T-cell (primary cell): ENCODE measurements around the gene ZNF423. TPM values are rescaled to one million over a fixed set of nuclear protein-coding genes. Genes with fewer than 3 reads are reported as not detected.

ENCODE experiments used
- ATAC-seq, 4 experiments: fragments of 200-7000 bp in 3 of 4; fragments of 150-1000 bp in 1 of 4; cut with Tn5 transposase; replicated peaks in 1 of 4; 1 replicate in 3 of 4; 2 replicates in 1 of 4; pipeline ENCODE4 v1.10.0; 2021; ENCODE audit warnings: moderate library complexity in 3 of 4, mild to moderate bottlenecking in 2 of 4, moderate number of reproducible peaks in 1 of 4
- CTCF ChIA-PET, 2 donors: fragments of 300-600 bp; sonication (Branson Sonifier 250); formaldehyde crosslinking; loops; one replicate each; lab custom pipeline; 2022; ENCODE audit warnings: antibody characterized with exemption in 2 of 2; lab: Charles Lee
- POLR2A ChIA-PET, 2 donors: fragments of 300-600 bp; sonication (Branson Sonifier 250); formaldehyde crosslinking; loops; one replicate each; lab custom pipeline; 2022; ENCODE audit warnings: antibody characterized with exemption in 2 of 2; lab: Charles Lee
- DNase-seq, 35 experiments: peaks; one replicate each; pipeline versions ENCODE4 v3.0.0 to v3.0.0-alpha.2; 2013 to 2023
- H3K27ac ChIP-seq: one replicate; pipeline ENCODE4 v1.5.1; 2013; ENCODE audit warnings: low read length
- H3K27me3 ChIP-seq, 2 experiments: replicated peaks in 1 of 2; 1 replicate in 1 of 2; 2 replicates in 1 of 2; pipeline versions ENCODE4 v1.6.1 to v1.7.0; 2013; ENCODE audit warnings: low read length in 1 of 2, mixed read lengths in 1 of 2; ENCODE audit not compliant: control insufficient read depth in 2 of 2, insufficient read depth in 2 of 2; ENCODE audit errors: extremely low read depth in 1 of 2
- H3K36me3 ChIP-seq, 2 donors: 1 replicate in 1 of 2; 2 replicates in 1 of 2; pipeline versions ENCODE4 v1.6.1 to v1.7.0; 2013; ENCODE audit warnings: low read length in 1 of 2; ENCODE audit not compliant: control insufficient read depth in 2 of 2, insufficient read depth in 1 of 2; ENCODE audit errors: extremely low read depth in 1 of 2
- H3K4me1 ChIP-seq, 2 experiments: 1 replicate in 1 of 2; 2 replicates in 1 of 2; pipeline versions ENCODE4 v1.6.1 to v1.7.0; 2013; ENCODE audit warnings: low read length in 2 of 2, mixed read lengths in 1 of 2; ENCODE audit not compliant: insufficient read depth in 2 of 2, control insufficient read depth in 1 of 2; ENCODE audit errors: extremely low read depth in 1 of 2
- H3K4me3 ChIP-seq, 2 donors: 1 replicate in 1 of 2; 2 replicates in 1 of 2; pipeline versions ENCODE4 v1.5.1 to v1.7.0; 2013; ENCODE audit warnings: mild to moderate bottlenecking in 2 of 2, low read length in 1 of 2, moderate library complexity in 1 of 2; ENCODE audit not compliant: control insufficient read depth in 1 of 2; ENCODE audit errors: extremely low read depth in 1 of 2
- H3K9me3 ChIP-seq: 2 replicates; pipeline ENCODE4 v1.7.0; 2013
- H3K27ac Mint-ChIP-seq, 2 donors: one replicate each; pipeline ENCODE4 v1.8.0; 2020 to 2021; ENCODE audit warnings: mild to moderate bottlenecking in 2 of 2, mixed read lengths in 2 of 2
- H3K27me3 Mint-ChIP-seq, 2 donors: one replicate each; pipeline ENCODE4 v1.8.0; 2021 to 2022; ENCODE audit warnings: mixed read lengths in 2 of 2
- H3K36me3 Mint-ChIP-seq: one replicate; pipeline ENCODE4 v1.8.0; 2021; ENCODE audit warnings: mixed read lengths
- H3K4me1 Mint-ChIP-seq, 3 donors: one replicate each; pipeline ENCODE4 v1.8.0; 2020 to 2022; ENCODE audit warnings: mixed read lengths in 3 of 3, mild to moderate bottlenecking in 1 of 3
- H3K4me3 Mint-ChIP-seq, 3 donors: one replicate each; pipeline ENCODE4 v1.8.0; 2020 to 2022; ENCODE audit warnings: mild to moderate bottlenecking in 3 of 3, mixed read lengths in 3 of 3, moderate library complexity in 3 of 3
- H3K9me3 Mint-ChIP-seq, 3 donors: one replicate each; pipeline ENCODE4 v1.8.0; 2020 to 2022; ENCODE audit warnings: mixed read lengths in 3 of 3
- WGBS: methylation state at CpG from one replicate; pipeline ENCODE4 v1.1.5; 2013; ENCODE audit warnings: missing lambda C conversion rate; ENCODE audit not compliant: insufficient coverage; 5-methylcytosine and 5-hydroxymethylcytosine counted together
- total RNA-seq, 35 experiments: library from RNA in 6 of 35; stranded (reverse) in 6 of 35; fragments of 120-200 nt in 1 of 35; gene quantifications; one replicate each; pipeline versions ENCODE4 v1.2.1 to v1.2.4 and lab custom pipeline; 2013 to 2026

ZNF423 gene
- total RNA-seq, 5 donors from 2014 or later (not counting 1 experiment from before 2014, with no cell fraction given), result 0.07 to 0.12 TPM; not detected in 3

GRCh38 chr16:49767998-49768397, 87.9 kb downstream of the ZNF423 start:
- Histone ChIP-seq H3K4me3 (no peak overlapping the region), H3K27me3 (peaks cover 0 to 2% of the 10 kb centered on the region in 2 experiments), H3K4me1 (no peaks in the 10 kb centered on the region), H3K36me3 (no peaks in the 10 kb centered on the region), H3K27ac (no peak overlapping the region), H3K9me3 (no peaks in the 10 kb centered on the region)
- DNase-seq, result no peak
- POLR2A ChIA-PET, result no interaction called here
- ATAC-seq, result no peak
- Mint-ChIP-seq H3K4me3 (no peak overlapping the region), H3K4me1 (no peaks in the 10 kb centered on the region), H3K27ac (no peak overlapping the region), H3K9me3 (no peaks in the 10 kb centered on the region), H3K27me3 (no peaks in the 10 kb centered on the region), H3K36me3 (no peaks in the 10 kb centered on the region)
- CTCF ChIA-PET, result no interaction called here
- 92% methylated on average over 22 of the region's 23 CpGs for WGBS

DNA sequence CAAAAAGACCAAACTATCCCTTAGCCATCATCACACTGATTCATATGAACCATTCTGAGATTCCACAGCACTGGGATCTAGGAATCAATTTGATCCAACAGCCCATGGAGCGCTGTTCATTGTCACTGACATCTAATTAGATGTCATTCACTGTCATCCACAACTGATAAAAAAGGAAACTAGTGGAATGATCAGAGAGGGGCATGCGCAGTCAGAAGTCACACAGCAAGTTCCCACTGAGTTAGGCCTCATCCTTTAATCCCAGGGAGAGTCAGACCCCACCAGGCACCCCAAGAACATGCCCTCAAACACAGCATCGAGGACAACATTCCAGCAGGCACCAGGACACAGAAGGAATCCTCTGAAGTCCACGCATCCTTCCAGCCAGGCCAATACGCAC, 88.5 kb downstream of the ZNF423 start:
- POLR2A ChIA-PET, result no interaction called here
- DNase-seq (no peak), ATAC-seq (no peak)
- no peak overlapping the region for H3K27ac Mint-ChIP-seq
- no peaks in the 10 kb centered on the region for H3K36me3 ChIP-seq
- H3K27ac ChIP-seq, result no peak overlapping the region
- no peaks in the 10 kb centered on the region for H3K4me1 Mint-ChIP-seq
- no peaks in the 10 kb centered on the region for H3K9me3 ChIP-seq
- WGBS, result 83% methylated on average over 1 of the region's 5 CpGs
- peaks cover 0 to 2% of the 10 kb centered on the region in 2 experiments for H3K27me3 ChIP-seq
- H3K36me3 Mint-ChIP-seq, result no peaks in the 10 kb centered on the region
- no peaks in the 10 kb centered on the region for H3K4me1 ChIP-seq
- H3K9me3 Mint-ChIP-seq, result no peaks in the 10 kb centered on the region
- no peak overlapping the region for H3K4me3 ChIP-seq
- H3K4me3 Mint-ChIP-seq, result no peak overlapping the region
- no peaks in the 10 kb centered on the region for H3K27me3 Mint-ChIP-seq
- CTCF ChIA-PET, result no interaction called here

GRCh38 chr16:49766225-49766624, 89.7 kb downstream of the ZNF423 start:
- WGBS, result 55% methylated on average over 2 of the region's 6 CpGs
- Histone ChIP-seq H3K27ac (no peak overlapping the region), H3K36me3 (no peaks in the 10 kb centered on the region), H3K27me3 (peaks cover 0 to 2% of the 10 kb centered on the region in 2 experiments), H3K4me1 (no peaks in the 10 kb centered on the region), H3K9me3 (no peaks in the 10 kb centered on the region), H3K4me3 (no peak overlapping the region)
- no peak for DNase-seq
- Mint-ChIP-seq H3K36me3 (no peaks in the 10 kb centered on the region), H3K9me3 (no peaks in the 10 kb centered on the region), H3K27ac (no peak overlapping the region), H3K4me1 (no peaks in the 10 kb centered on the region), H3K27me3 (no peaks in the 10 kb centered on the region), H3K4me3 (no peak overlapping the region)
- ChIA-PET CTCF (no interaction called here), POLR2A (no interaction called here)
- ATAC-seq, result no peak

DNA sequence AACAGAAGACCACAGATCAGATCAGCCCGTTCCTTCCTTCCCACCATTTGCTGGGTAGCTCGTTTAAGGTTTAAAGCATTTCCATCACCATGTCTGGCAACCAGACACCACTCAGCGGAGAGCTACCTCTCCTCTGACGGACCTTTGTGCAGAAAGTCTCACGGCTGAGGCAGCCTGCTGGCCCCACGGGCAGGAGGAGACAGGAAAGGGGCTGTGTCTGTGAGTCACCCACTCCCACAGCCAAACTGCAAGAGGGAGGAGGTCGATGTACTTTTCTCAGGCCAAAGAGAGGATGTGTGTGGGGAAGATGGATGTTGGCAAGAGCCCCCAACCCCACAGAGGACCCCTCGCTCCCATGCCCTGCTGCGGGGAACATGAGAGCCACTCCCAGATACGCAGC, 92.1 kb downstream of the ZNF423 start:
- ChIA-PET CTCF (no interaction called here), POLR2A (no interaction called here)
- DNase-seq, result no peak
- Mint-ChIP-seq H3K4me1 (no peaks in the 10 kb centered on the region), H3K27ac (no peak overlapping the region), H3K4me3 (no peak overlapping the region), H3K36me3 (no peaks in the 10 kb centered on the region), H3K27me3 (no peaks in the 10 kb centered on the region), H3K9me3 (no peaks in the 10 kb centered on the region)
- no peaks in the 10 kb centered on the region for H3K36me3 ChIP-seq
- H3K4me1 ChIP-seq, result no peaks in the 10 kb centered on the region
- WGBS, result 84% methylated on average over 3 of the region's 10 CpGs
- no peak overlapping the region for H3K27ac ChIP-seq
- no peak for ATAC-seq
- no peaks in the 10 kb centered on the region for H3K27me3 ChIP-seq
- no peak overlapping the region for H3K4me3 ChIP-seq
- H3K9me3 ChIP-seq, result no peaks in the 10 kb centered on the region

- Histone ChIP-seq H3K27ac (no peak overlapping the region), H3K9me3 (no peaks in the 10 kb centered on the region), H3K27me3 (peaks cover 0 to 19% of the 10 kb centered on the region in 2 experiments), H3K4me1 (no peaks in the 10 kb centered on the region), H3K4me3 (no peak overlapping the region), H3K36me3 (no peaks in the 10 kb centered on the region)
- no peaks in the 10 kb centered on the region for H3K36me3 Mint-ChIP-seq
- no peak for DNase-seq
- no peak overlapping the region for H3K27ac Mint-ChIP-seq
- no peak overlapping the region for H3K4me3 Mint-ChIP-seq
- no peaks in the 10 kb centered on the region for H3K9me3 Mint-ChIP-seq
- CTCF ChIA-PET, result no interaction called here
- no peaks in the 10 kb centered on the region for H3K4me1 Mint-ChIP-seq
- 79% methylated on average over 7 of the region's 7 CpGs for WGBS
- POLR2A ChIA-PET, result no interaction called here
- ATAC-seq, result no peak
- peaks cover 10 to 14% of the 10 kb centered on the region in 2 donors for H3K27me3 Mint-ChIP-seq
Measured at GRCh38 chr16:49760815-49761214, 95.1 kb downstream of the ZNF423 start.

DNA sequence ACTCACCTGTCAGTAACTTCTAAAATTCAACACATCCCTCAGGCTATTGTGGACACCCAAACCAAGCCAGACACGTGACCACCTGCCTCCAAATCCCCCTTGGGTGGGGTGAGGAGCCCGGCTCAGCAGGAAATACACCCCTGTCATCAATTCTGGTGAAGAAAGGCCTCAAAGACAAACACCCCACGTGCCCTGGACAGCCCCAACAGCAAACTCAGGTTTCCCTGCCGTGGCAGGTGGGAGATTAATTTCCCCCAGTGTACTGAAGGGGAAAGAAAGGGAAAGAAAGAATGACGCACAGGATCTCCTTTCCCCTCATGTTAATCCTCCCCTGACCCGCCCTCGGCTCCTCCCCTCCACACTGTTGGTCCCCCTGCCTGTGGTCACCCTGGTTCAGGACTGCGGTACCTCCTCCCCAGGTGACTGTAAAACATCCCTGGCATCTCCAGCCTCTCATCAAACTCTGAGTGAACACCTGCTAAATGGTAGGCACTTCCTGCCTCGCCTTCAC, 98.3 kb downstream of the ZNF423 start:
- ATAC-seq (no peak), DNase-seq (no peak)
- CTCF ChIA-PET, result no interaction called here
- H3K27me3 Mint-ChIP-seq, result peaks cover 26 to 38% of the 10 kb centered on the region in 2 donors
- H3K9me3 ChIP-seq, result no peaks in the 10 kb centered on the region
- peaks cover 11 to 13% (median 11%) of the 10 kb centered on the region in 3 donors for H3K4me1 Mint-ChIP-seq
- no peak overlapping the region for H3K27ac Mint-ChIP-seq
- peaks cover 4 to 5% of the 10 kb centered on the region in 2 experiments for H3K4me1 ChIP-seq
- H3K9me3 Mint-ChIP-seq, result no peaks in the 10 kb centered on the region
- H3K4me3 ChIP-seq, result no peak overlapping the region
- peaks cover 0 to 30% of the 10 kb centered on the region in 2 experiments for H3K27me3 ChIP-seq
- H3K4me3 Mint-ChIP-seq, result no peak overlapping the region
- no peaks in the 10 kb centered on the region for H3K36me3 ChIP-seq
- no peaks in the 10 kb centered on the region for H3K36me3 Mint-ChIP-seq
- no peak overlapping the region for H3K27ac ChIP-seq
- 92% methylated on average over 2 of the region's 9 CpGs for WGBS
- POLR2A ChIA-PET, result no interaction called here
